SK-N-SH treated with all-trans-retinoic acid at 6 μM for 48 hours (cell line): ENCODE results near the gene IL20.

Experiments
- ARNTL ChIP-seq: fragments of 450-650 bp; formaldehyde crosslinking; IDR thresholded peaks from 2 replicates; pipeline ENCODE4 v1.5.0; 2020; ENCODE audit warnings: low read depth, mild to moderate bottlenecking, moderate library complexity, borderline replicate concordance
- CREB5 ChIP-seq: fragments of 250-450 bp; sonication (Bioruptor Pico); IDR thresholded peaks from 2 replicates; pipeline ENCODE4 v1.5.1; 2020; ENCODE audit warnings: low read depth, mild to moderate bottlenecking, moderate library complexity
- GLIS3 ChIP-seq: fragments of 250-450 bp; sonication (Bioruptor Pico); IDR thresholded peaks from 2 replicates; pipeline ENCODE4 v1.5.0; 2020; ENCODE audit warnings: mild to moderate bottlenecking, moderate library complexity
- ISL1 ChIP-seq: fragments of 250-450 bp; sonication (Bioruptor Pico); IDR thresholded peaks from 2 replicates; pipeline ENCODE4 v2.1.2; 2022; ENCODE audit warnings: mild to moderate bottlenecking, moderate library complexity
- PATZ1 ChIP-seq: fragments of 250-450 bp; sonication (Bioruptor Pico); IDR thresholded peaks from 2 replicates; pipeline ENCODE4 v1.8.0; 2020; ENCODE audit warnings: mild to moderate bottlenecking, moderate library complexity, borderline replicate concordance
- RARB ChIP-seq: fragments of 250-450 bp; sonication (Bioruptor Pico); IDR thresholded peaks from 2 replicates; pipeline ENCODE4 v1.8.0; 2021; ENCODE audit warnings: mild to moderate bottlenecking, moderate library complexity
- TCF4 ChIP-seq: fragments of 250-450 bp; sonication (Bioruptor Pico); IDR thresholded peaks from 2 replicates; pipeline ENCODE4 v1.8.0; 2021; ENCODE audit warnings: mild to moderate bottlenecking, moderate library complexity, borderline replicate concordance
- TOX ChIP-seq: fragments of 250-450 bp; sonication (Bioruptor Pico); IDR thresholded peaks from 2 replicates; pipeline ENCODE4 v1.8.0; 2021; ENCODE audit warnings: mild to moderate bottlenecking, moderate library complexity, borderline replicate concordance
- TSHZ2 ChIP-seq: fragments of 250-450 bp; sonication (Bioruptor Pico); IDR thresholded peaks from 2 replicates; pipeline ENCODE4 v1.5.0; 2020; ENCODE audit warnings: mild to moderate bottlenecking, moderate library complexity
- ZC3H10 ChIP-seq: fragments of 250-450 bp; sonication (Bioruptor Pico); IDR thresholded peaks from 2 replicates; pipeline ENCODE4 v1.5.1; 2021; ENCODE audit warnings: mild to moderate bottlenecking, moderate library complexity
- ZNF8 ChIP-seq: fragments of 450-650 bp; formaldehyde crosslinking; IDR thresholded peaks from 2 replicates; pipeline ENCODE4 v1.5.0; 2020; ENCODE audit warnings: mild to moderate bottlenecking, moderate library complexity

GRCh38 chr1:206909161-206909882 is 43.9 kb downstream of the IL20 start:
- no peak for TF ChIP-seq ISL1
- no peak for TF ChIP-seq ZNF8 (CRISPR knock-in tag)
- no peak for TF ChIP-seq ARNTL
- TF ChIP-seq TCF4 (CRISPR knock-in tag) = no peak
- no peak for TF ChIP-seq CREB5
- TF ChIP-seq PATZ1 (CRISPR knock-in tag) = no peak
- no peak for TF ChIP-seq RARB (CRISPR knock-in tag)
- no peak for TF ChIP-seq GLIS3 (CRISPR knock-in tag)
- no peak for TF ChIP-seq ZC3H10
- TF ChIP-seq TSHZ2 (CRISPR knock-in tag) = no peak
- no peak for TF ChIP-seq TOX (CRISPR knock-in tag)
